Glomerular visceral epithelial cell (primary cell): ENCODE results near the gene DDX39B.
"Not testable (repeated sequence)": the region's sequence is repeated elsewhere in the genome, so short reads cannot be mapped to it uniquely, and the experiment has no call there.

Experiments used
- DNase-seq: peaks from one replicate; pipeline ENCODE4 v3.0.0-alpha.2; 2016; ENCODE audit errors: extremely low spot score

DDX39B gene

DNA sequence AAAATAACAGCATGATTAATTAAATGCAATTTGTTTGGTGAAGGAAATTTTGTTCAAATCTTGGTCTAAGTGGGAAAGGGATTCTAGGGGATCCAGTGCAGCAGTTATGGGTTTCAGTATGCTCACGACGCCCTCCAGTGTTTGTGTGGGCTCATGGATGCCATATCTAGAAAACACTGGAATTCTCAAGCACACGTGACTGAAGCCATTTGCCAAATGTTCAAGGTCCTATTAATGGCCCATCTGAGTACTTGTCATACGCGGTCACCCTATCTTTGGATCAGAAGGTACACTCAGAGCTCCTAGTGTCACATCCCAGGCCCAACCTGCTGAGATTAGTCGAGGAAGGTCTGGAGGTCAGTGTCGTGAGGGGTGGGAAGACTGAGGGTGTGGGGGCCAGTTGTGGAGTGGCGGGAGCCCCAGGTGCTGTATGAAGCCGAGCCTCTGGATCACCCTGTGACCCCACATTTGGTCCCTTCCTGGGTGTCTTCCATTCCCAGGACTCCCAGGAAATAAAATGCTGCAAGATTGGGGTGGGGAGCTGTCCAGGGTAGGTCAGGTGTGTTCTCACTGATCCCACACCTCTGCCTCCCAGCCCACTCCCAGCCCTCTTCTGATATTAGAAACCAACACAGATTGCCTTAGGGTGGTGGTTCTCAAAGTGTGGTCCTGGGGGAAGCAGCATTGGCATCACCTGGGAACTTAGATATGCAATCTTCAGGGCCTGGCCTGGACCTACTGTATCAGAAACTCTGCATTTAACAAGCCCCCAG is 55.6 kb downstream of the DDX39B start:
- not testable (repeated sequence) for DNase-seq

DNA sequence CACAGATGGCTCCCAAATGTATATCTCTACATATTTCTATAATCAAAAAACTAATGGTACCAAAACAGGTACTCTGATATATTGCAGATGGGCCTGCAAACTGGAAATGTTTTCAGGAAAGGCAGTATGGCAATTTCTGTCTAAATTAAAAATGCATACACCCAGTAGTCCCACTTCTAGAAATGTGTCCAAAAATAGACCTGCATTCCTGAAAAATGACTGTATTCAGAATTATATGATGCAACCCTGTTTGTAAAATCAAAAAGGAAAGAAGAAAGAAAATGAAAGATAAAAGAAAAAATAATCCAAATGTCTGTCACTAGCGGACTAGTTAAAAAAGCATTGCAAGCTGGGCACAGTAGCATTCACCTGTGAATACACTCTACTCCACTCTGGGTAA is 56.7 kb downstream of the DDX39B start:
- DNase-seq, result no peak

DNA sequence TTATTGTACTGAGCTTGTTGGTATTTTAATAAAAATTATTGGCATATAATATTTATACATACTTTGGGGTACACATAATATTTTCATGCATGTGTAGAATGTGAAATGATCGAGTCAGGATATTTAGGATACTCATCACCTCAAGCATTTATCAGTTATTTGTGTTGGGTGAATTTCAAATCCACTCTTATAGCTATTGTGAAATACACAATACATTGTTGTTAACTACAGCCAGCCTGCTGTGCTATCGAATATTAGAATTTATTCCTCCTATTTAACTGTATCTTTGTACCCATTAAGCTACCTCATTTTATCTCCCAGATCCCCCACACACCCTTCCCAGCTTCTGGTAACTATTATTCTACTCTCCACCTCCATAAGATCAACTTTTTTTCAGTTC is 58.4 kb downstream of the DDX39B start:
- DNase-seq, result no peak

DNA sequence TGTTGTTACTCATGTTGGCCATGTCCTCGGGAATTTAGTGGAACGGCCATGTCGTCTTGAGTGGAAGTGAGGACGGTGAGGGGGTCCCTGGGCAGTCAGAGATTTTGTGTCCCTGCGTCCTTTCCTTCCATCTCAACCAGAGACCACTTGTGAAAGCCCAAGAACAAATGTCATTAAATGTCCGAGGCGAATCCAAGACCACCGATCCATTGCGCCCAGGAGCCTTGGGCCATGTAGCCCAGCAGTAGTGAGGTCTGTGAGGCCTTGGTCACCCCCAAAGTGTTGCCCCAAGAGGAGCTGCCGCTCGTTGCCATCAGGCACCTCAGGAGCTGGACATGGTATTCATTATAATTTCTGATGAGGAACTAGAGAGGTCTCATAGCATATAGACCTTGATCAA is 61.2 kb downstream of the DDX39B start:
- DNase-seq, result no peak
